ENCODE data around the gene ACSL6.
"Not testable (repeated sequence)": the region's sequence is repeated elsewhere in the genome, so short reads cannot be mapped to it uniquely, and the experiment has no call there.

Gene ACSL6

DNA sequence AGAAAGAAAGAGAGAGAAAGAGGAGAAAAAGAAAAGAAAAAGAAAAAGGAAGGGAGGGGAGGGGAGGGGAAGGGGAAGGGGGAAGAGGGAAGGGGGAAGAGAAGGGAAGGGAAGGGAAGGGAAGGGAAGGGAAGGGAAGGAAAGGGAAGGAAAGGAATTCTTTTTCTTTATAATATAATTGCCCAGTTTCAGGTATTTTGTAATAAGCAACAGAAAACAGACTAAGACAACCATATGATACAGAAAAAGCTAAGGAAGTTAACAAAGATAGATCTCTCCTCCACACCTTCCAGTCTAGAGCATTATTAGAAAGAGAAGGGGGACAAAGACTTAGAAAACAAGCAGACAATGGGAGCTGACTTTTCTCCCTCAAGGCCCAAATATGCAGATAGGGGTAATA, 97.0 kb downstream of the ACSL6 start:
- no peak for DNase-seq

DNA sequence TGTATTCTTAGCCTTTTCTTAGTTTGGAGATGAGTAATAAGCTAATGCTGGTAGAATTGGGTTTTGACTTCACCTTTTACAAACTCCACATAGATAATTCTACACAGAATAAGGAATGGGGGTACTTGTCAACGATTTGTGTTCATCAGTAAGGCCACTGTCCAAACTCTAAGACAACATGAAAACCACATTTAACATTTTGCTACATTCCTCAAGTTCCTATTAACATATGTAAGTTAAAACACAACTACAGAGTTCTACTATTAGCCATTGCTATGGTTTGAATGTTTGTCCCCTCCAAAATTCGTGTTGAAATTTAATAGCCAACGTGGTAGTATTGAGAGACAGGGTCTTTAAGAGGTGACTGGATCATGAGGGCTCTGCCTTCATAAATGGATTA, 97.9 kb downstream of the ACSL6 start:
- DNase-seq, result no peak

DNA sequence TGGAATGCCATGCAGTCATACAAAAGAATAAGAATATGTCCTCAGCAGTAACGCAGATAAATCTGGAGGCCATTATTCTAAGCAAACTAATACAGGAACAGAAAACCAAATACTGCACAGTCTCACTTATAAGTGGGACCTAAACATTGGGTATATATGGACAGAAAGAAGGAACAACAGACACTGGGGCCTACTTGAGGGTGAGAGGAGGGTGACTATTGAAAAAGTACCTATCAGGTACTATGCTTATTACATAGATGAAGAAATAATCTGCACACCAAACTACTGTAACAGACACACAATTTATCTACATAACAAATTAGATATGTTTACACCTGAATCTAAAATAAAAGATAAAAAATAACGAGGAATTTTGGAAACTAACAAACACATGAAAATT, 104.8 kb downstream of the ACSL6 start:
- DNase-seq, result no peak

DNA sequence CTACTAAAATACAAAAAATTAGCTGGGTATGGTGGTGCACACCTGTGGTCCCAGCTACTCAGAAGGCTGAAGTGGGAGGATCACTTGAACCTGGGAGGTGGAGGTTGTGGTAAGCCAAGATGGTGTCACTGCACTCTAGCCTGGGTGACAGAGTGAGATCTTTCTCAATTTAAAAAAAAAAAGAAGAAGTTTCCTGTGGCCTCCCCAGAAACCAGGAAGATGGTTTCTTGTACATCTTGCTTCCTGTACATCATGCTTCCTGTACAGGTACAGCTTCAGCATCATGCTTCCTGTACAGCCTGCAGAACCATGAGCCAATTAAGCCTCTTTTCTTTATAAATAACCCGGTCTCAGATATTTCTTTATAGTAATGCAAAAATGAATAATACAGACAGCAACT, 109.2 kb downstream of the ACSL6 start:
- not testable (repeated sequence) for DNase-seq

Measured in activated naive CD4-positive, alpha-beta T cell treated with anti-CD3 and anti-CD28 coated beads, Interleukin-2, amount 50 U/mL, for 16 hours (primary cell).